ENCODE results near the gene ZNF256.

The ZNF256 gene

DNA sequence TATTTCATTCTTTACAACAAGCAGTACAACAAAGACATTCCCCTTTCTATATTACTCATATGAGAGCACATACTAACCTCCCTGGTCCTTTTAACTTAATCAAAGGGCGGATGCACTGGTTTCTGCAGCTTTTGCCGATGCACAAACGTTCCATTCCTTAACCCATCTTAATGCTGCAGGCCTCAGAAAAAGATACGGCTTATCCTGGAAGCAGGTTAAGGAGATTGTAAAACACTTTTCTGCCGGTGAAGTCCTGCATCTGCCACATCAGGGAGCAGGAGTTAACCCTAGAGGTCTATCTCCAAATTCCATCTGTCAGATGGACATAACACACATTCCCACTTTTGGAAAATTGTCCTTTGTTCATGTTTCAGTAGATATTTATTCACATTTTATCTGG lies 47.2 kb downstream of the ZNF256 start:
- H3K4me3 ChIP-seq (ENCODE audit: low read depth, low read length), result no peak overlapping the region
